ENCODE measurements around the gene OTOP3.

DNA sequence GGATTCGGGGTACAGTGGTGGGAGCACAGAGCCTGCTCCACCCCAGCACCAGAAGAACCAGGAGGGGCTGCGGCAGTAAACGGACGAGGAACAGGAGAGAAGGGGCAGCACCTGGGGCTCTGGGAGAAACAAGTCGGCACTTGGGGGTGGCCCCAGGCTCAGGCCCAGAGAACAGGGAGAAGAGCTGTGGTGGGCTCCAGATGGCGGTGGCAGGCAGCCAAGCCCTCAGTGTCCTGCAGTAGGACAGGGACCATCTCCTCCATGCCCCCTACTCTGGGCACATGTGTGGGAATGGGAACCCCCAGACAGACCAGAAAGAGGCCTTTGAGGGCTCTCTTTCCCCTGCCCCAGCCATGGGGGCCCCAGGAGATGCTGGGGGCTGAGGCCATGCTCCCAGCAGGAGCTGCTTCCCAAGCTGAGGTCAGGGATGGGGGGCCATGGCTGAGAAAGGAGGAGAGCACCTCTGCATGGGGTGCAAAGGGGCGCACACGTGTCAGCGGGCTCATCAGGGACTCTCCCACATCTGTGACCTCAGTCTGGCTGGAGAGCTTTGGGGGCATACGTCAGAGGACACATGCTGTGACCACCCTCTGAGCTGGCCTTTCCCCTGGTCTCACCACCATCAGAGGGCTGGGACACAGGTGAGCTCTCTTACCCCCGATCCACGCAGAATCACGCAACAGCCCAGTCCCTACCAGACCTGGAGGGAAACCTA is 19.4 kb upstream of the OTOP3 start:
- TF ChIP-seq, protein P1, sequence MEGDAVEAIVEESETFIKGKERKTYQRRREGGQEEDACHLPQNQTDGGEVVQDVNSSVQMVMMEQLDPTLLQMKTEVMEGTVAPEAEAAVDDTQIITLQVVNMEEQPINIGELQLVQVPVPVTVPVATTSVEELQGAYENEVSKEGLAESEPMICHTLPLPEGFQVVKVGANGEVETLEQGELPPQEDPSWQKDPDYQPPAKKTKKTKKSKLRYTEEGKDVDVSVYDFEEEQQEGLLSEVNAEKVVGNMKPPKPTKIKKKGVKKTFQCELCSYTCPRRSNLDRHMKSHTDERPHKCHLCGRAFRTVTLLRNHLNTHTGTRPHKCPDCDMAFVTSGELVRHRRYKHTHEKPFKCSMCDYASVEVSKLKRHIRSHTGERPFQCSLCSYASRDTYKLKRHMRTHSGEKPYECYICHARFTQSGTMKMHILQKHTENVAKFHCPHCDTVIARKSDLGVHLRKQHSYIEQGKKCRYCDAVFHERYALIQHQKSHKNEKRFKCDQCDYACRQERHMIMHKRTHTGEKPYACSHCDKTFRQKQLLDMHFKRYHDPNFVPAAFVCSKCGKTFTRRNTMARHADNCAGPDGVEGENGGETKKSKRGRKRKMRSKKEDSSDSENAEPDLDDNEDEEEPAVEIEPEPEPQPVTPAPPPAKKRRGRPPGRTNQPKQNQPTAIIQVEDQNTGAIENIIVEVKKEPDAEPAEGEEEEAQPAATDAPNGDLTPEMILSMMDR (IDR thresholded peaks at IDR 0.05; ENCODE audit: low read depth, low read length) = no peak
- no peak for TF ChIP-seq EZH2phosphoT487 (IDR thresholded peaks at IDR 0.05; ENCODE audit: low read depth)

Measured in OCI-LY3 (cell line).